GM12878 (cell line): ENCODE measurements around the gene PLD4. TPM values are rescaled to one million over a fixed set of nuclear protein-coding genes. Genes with fewer than 3 reads are reported as not detected.

Source experiments
- ATAC-seq: fragments of 200-7000 bp; cut with Tn5 transposase; 3 replicates; pipeline ENCODE4 v1.9.1; 2020; ENCODE audit warnings: mild to moderate bottlenecking, moderate library complexity
- BruUV-seq: library from RNA; stranded (reverse); fragments of 400-500 nt; replicated peaks from 2 replicates; lab custom pipeline; 2021; lab: Mats Ljungman, UMichigan
- CTCF ChIA-PET: fragments of 300-600 bp; sonication (Branson Sonifier 250); formaldehyde crosslinking; extraction: SDS; loops from one replicate; lab custom pipeline; 2021; ENCODE audit warnings: inconsistent platforms; lab: Yijun Ruan, JAX
- POLR2A ChIA-PET: fragments of 350-600 bp; formaldehyde crosslinking; extraction: SDS; loops from one replicate; lab custom pipeline; 2021; ENCODE audit warnings: inconsistent platforms; lab: Charles Lee
- RAD21 ChIA-PET: fragments of 300-600 bp; sonication (Branson Sonifier 250); formaldehyde crosslinking; loops from one replicate; lab custom pipeline; 2023; ENCODE audit warnings: antibody characterized with exemption; ENCODE audit not compliant: unreplicated experiment; lab: Charles Lee
- SMC1A ChIA-PET: fragments of 300-600 bp; sonication (Branson Sonifier 250); formaldehyde crosslinking; loops from one replicate; lab custom pipeline; 2023; ENCODE audit not compliant: unreplicated experiment, uncharacterized antibody; lab: Charles Lee
- DNase-seq: peaks from one replicate; pipeline ENCODE4 v3.0.0-alpha.2; 2011; ENCODE audit warnings: low read depth, low spot score
- FAIRE-seq: peaks from 3 replicates; lab custom pipeline; 2011; peaks lifted over from hg19 to GRCh38; lab: Jason Lieb, UNC
- H2AFZ ChIP-seq: 2 replicates; pipeline ENCODE4 v1.6.0; 2011; ENCODE audit warnings: low read depth, low read length, control low read depth; ENCODE audit not compliant: control insufficient read depth
- H3K27ac ChIP-seq: 2 replicates; pipeline ENCODE4 v1.5.1; 2011; ENCODE audit warnings: control low read depth; ENCODE audit not compliant: control insufficient read depth, insufficient read depth
- H3K27me3 ChIP-seq, 2 experiments: replicated peaks in 1 of 2; 2 replicates each; pipeline versions ENCODE4 v1.6.0 to v1.6.1; 2011; ENCODE audit warnings: low read length in 1 of 2; ENCODE audit not compliant: control insufficient read depth in 2 of 2, insufficient read depth in 2 of 2
- H3K36me3 ChIP-seq, 2 experiments: 2 replicates each; pipeline ENCODE4 v1.5.1; 2011; ENCODE audit warnings: low read length in 1 of 2; ENCODE audit not compliant: control insufficient read depth in 2 of 2, insufficient read depth in 2 of 2
- H3K4me1 ChIP-seq: 2 replicates; pipeline ENCODE4 v1.6.1; 2011; ENCODE audit warnings: mild to moderate bottlenecking, low read length, moderate library complexity, mixed read lengths; ENCODE audit not compliant: control insufficient read depth, insufficient read depth
- H3K4me2 ChIP-seq: 2 replicates; pipeline ENCODE4 v1.6.0; 2011; ENCODE audit warnings: control low read depth; ENCODE audit not compliant: control insufficient read depth, insufficient read depth
- H3K4me3 ChIP-seq: fragments of 200-600 bp; sonication (generic); 2 replicates; pipeline ENCODE4 v1.5.1; 2016
- H3K79me2 ChIP-seq: 2 replicates; pipeline ENCODE4 v1.6.0; 2011; ENCODE audit warnings: low read length; ENCODE audit not compliant: control insufficient read depth, insufficient read depth
- H3K9ac ChIP-seq: 2 replicates; pipeline ENCODE4 v1.8.0; 2011; ENCODE audit warnings: low read length, control low read depth, mixed read lengths; ENCODE audit not compliant: control insufficient read depth, insufficient read depth
- H3K9me3 ChIP-seq: replicated peaks from 3 replicates; pipeline ENCODE4 v1.5.1; 2011; ENCODE audit warnings: mild to moderate bottlenecking, low read length; ENCODE audit not compliant: control insufficient read depth, insufficient read depth
- H4K20me1 ChIP-seq: 2 replicates; pipeline ENCODE4 v1.6.0; 2011; ENCODE audit not compliant: control insufficient read depth, insufficient read depth
- ATF2 ChIP-seq: IDR thresholded peaks from 2 replicates; pipeline ENCODE4 v1.6.1; 2012; ENCODE audit warnings: low read length, inconsistent platforms
- FOXK2 ChIP-seq: fragments of 450-650 bp; IDR thresholded peaks from 2 replicates; pipeline ENCODE4 v1.6.1; 2017; ENCODE audit warnings: mild to moderate bottlenecking, moderate library complexity
- IKZF2 ChIP-seq, 2 experiments: fragments of 450-650 bp; IDR thresholded peaks; 2 replicates each; pipeline ENCODE4 v1.6.1; 2017; ENCODE audit warnings: mild to moderate bottlenecking in 2 of 2, moderate library complexity in 2 of 2
- MXI1 ChIP-seq: fragments of 150-350 bp; IDR thresholded peaks from 2 replicates; pipeline ENCODE4 v1.6.1; 2011; ENCODE audit warnings: low read depth, mild to moderate bottlenecking, inconsistent platforms, low read length, improper control_type of control experiment
- MYB ChIP-seq: fragments of 150-350 bp; IDR thresholded peaks from 2 replicates; pipeline ENCODE4 v1.6.1; 2014; ENCODE audit warnings: mild to moderate bottlenecking, low read depth, low read length, borderline replicate concordance
- NFIC ChIP-seq: IDR thresholded peaks from 2 replicates; pipeline ENCODE4 v1.6.1; 2012; ENCODE audit warnings: low read depth, mild to moderate bottlenecking, inconsistent platforms, low read length, moderate library complexity
- PKNOX1 ChIP-seq: fragments of 450-650 bp; IDR thresholded peaks from 2 replicates; pipeline ENCODE4 v1.6.1; 2016; ENCODE audit warnings: mild to moderate bottlenecking
- RUNX3 ChIP-seq: IDR thresholded peaks from 2 replicates; pipeline ENCODE4 v1.6.1; 2012; ENCODE audit warnings: low read length, inconsistent platforms
- SMC3 ChIP-seq: IDR thresholded peaks from 2 replicates; pipeline ENCODE4 v1.6.1; 2011; ENCODE audit warnings: low read length, improper control_type of control experiment, borderline replicate concordance
- SPI1 ChIP-seq: IDR thresholded peaks from 2 replicates; pipeline ENCODE4 v1.6.1; 2011; ENCODE audit warnings: low read depth, mild to moderate bottlenecking, low read length, moderate library complexity, borderline replicate concordance; ENCODE audit not compliant: insufficient read depth
- ZNF24 ChIP-seq: fragments of 450-650 bp; IDR thresholded peaks from 2 replicates; pipeline ENCODE4 v1.6.1; 2017; ENCODE audit warnings: antibody characterized with exemption, mild to moderate bottlenecking
- ZSCAN29 ChIP-seq: fragments of 450-650 bp; IDR thresholded peaks from 2 replicates; pipeline ENCODE4 v1.6.1; 2017; ENCODE audit warnings: mild to moderate bottlenecking, moderate library complexity
- WGBS: methylation state at CpG from one replicate; pipeline ENCODE4 v1.1.6; 2016; ENCODE audit warnings: low lambda C conversion rate; ENCODE audit not compliant: insufficient replicate concordance, insufficient coverage; ENCODE audit errors: missing lambda C conversion rate; 5-methylcytosine and 5-hydroxymethylcytosine counted together
- in situ Hi-C: fragments of 300-500 bp; cut with MboI; formaldehyde crosslinking; loops from 9 replicates; pipeline ENCODE4 v1.14.3; 2018; ENCODE audit warnings: mixed read lengths
- intact Hi-C: fragments of 100-400 bp; cut with micrococcal nuclease; formaldehyde crosslinking; loops from one replicate; pipeline ENCODE4 v1.14.2; 2022; ENCODE audit not compliant: unreplicated experiment
- polyA plus RNA-seq, 11 experiments: library from polyadenylated mRNA; depleted of rRNA in 4 of 11; unstranded in 6 of 11; stranded (reverse) in 5 of 11; fragments of >200 nt; fragmentation: Nextera tagmentation in 4 of 11; fragmentation: Illumina TruSeq in 1 of 11; extraction: Ambion mirVana in 4 of 11; extraction: Trizol in 1 of 11; gene quantifications; 1 replicate in 1 of 11; 2 replicates in 10 of 11; pipeline versions ENCODE4 v1.2.1 to v1.2.3, GENCODE V29; 2011 to 2016; ENCODE audit warnings: inconsistent platforms in 2 of 11, missing spikeins in 2 of 11, low read depth in 1 of 11
- total RNA-seq, 4 experiments: library from RNA; depleted of rRNA in 3 of 4; stranded (reverse); fragments of >200 nt in 3 of 4; fragmentation: Illumina TruSeq in 1 of 4; extraction: Trizol in 1 of 4; gene quantifications; 2 replicates each; pipeline versions ENCODE4 v1.2.1 to v1.2.3, GENCODE V29; 2013 to 2021

Gene PLD4
- total and polyA plus RNA-seq, 10 of the 15 experiments (the other 5 are each of a cell fraction or from before 2014, with no cell fraction given), result 0.20 to 57.7 (median 9.9) TPM

- Histone ChIP-seq H3K4me2 (no peak overlapping the region), H3K27ac (no peak overlapping the region), H3K4me3 (no peak overlapping the region), H3K79me2 (no peaks in the 10 kb centered on the region), H4K20me1 (no peaks in the 10 kb centered on the region; the same call in 1 of the 2 replicates), H3K27me3 (peaks cover 9 to 11% of the 10 kb centered on the region in 2 experiments), H3K4me1 (no peaks in the 10 kb centered on the region), H3K36me3 (no peaks in the 10 kb centered on the region), H3K9ac (no peak overlapping the region), H2AFZ (no peak overlapping the region), H3K9me3 (no peaks in the 10 kb centered on the region)
- SMC1A ChIA-PET, result interaction anchor here (0.9 kb wide), 1 partner anchor 39 kb away, joined by 4 read pairs; no protein-coding TSS in a partner anchor
- CTCF ChIA-PET, result interaction anchor here (0.8 to 1.5 kb wide), 5 partner anchors 11 to 111 kb away, joined by 3 read pairs; no protein-coding TSS in a partner anchor
- ATAC-seq, result no peak
- RAD21 ChIA-PET, result interaction anchor here (0.6 to 1.1 kb wide), 2 partner anchors 40 to 151 kb away, joined by 3 to 4 read pairs; no protein-coding TSS in a partner anchor
- FAIRE-seq, result no peak
- no peak for DNase-seq
- no TSS peak for BruUV-seq
- intact Hi-C loops, result no loop called here
- TF ChIP-seq ATF2 (no peak), MYB (no peak), ZNF24 (no peak), IKZF2 (IDR thresholded peaks at IDR 0.05) (no peak), PKNOX1 (no peak), MXI1 (no peak), FOXK2 (no peak), SPI1 (no peak), SMC3 (no peak), ZSCAN29 (no peak), RUNX3 (no peak), NFIC (no peak)
- WGBS, result 39% methylated on average over 3 of the region's 3 CpGs
- in situ Hi-C loops, result no loop called here
- POLR2A ChIA-PET, result interaction anchor here (0.6 kb wide), 1 partner anchor 361 kb away, joined by 3 read pairs; no protein-coding TSS in a partner anchor
Observed at GRCh38 chr14:104935026-104935650, 10.5 kb downstream of the PLD4 start.
